ENCODE measurements around the gene SRF.

SRF gene

DNA sequence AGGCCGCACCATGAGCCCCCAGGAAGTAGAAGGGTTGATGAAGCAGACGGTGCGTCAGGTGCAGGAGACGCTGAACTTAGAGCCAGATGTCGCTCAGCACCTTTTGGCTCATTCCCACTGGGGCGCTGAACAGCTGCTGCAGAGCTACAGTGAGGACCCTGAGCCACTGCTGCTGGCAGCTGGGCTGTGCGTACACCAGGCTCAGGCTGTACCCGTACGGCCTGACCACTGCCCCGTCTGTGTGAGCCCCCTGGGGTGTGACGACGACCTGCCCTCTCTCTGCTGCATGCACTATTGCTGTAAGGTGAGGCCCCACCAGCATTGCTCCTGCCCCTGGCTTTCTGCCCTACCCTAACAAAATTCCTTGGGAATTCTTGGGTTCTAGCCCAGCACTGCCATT is 45.1 kb downstream of the SRF start:
- no peak for DNase-seq (ENCODE audit: low read depth)

- DNase-seq (ENCODE audit: low read depth): no peak
Observed at GRCh38 chr6:43217351-43217750, 46.3 kb downstream of the SRF start.

DNA sequence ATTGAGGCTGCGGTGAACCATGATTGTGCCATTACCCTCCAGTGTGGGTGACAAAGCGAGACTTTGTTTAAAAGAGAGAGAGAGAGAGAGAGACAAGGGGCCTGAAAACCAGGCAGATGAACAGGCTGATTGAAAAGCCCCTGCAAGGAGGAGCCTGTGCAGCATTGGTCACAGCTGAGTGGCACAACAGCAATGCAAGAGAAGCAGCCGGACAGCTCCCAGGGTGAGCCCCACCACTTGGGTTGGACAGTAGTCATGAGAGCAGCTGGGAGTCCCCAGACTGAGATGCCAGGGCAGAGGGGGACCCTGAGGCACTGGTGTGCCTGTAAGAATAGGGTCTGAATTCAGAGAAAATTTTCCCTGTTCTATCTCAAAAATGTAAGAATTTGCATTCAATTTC is 48.0 kb downstream of the SRF start:
- DNase-seq (ENCODE audit: low read depth): no peak

GRCh38 chr6:43219814-43220213 is 48.7 kb downstream of the SRF start:
- no peak for DNase-seq (ENCODE audit: low read depth)

DNA sequence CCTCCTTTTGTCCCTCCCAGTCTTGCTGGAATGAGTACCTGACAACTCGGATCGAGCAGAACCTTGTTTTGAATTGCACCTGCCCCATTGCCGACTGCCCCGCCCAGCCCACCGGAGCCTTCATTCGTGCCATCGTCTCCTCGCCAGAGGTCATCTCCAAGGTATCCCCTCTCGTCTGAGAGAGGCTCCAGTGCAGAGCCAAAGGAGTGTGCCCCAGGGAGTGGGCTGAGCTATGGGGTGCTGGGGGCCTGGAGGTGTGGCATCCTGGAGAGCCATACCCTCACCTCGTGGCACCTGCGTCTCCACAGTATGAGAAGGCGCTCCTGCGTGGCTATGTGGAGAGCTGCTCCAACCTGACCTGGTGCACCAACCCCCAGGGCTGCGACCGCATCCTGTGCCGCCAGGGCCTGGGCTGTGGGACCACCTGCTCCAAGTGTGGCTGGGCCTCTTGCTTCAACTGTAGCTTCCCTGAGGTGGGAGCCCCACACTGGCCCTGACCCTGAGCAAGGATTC is 49.4 kb downstream of the SRF start:
- DNase-seq (ENCODE audit: low read depth): no peak

GRCh38 chr6:43221046-43221972 is 50.2 kb downstream of the SRF start:
- DNase-seq (ENCODE audit: low read depth): no peak

DNA sequence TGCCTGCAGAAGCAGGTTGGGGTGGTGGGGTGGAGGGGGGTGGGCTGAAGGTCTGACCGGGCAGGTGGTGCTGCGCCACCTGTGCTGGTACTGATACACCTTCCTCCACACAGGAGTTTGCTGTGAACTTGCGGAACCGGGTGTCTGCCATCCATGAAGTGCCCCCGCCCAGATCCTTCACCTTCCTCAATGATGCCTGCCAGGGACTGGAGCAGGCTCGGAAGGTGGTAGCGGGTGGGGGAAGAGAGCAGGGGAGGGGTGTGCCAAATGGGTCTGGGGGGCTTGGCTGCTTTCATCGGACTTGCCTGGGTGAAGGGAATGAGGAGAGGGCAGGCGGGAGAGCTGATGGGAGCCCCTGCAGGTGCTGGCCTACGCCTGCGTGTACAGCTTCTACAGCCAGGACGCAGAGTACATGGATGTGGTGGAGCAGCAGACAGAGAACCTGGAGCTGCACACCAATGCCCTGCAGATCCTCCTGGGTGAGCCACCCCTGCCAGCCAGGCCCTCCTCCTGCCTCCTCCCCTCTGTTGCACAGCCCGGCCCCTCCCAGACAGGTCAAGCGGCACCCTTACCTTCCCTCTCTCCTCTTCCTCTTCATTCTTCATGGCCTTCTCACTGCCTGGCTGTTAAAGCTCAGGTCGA is 51.5 kb downstream of the SRF start:
- no peak for DNase-seq (ENCODE audit: low read depth)

- no peak for DNase-seq (ENCODE audit: low read depth)
Observed at GRCh38 chr6:43223175-43223574, 52.1 kb downstream of the SRF start.

DNA sequence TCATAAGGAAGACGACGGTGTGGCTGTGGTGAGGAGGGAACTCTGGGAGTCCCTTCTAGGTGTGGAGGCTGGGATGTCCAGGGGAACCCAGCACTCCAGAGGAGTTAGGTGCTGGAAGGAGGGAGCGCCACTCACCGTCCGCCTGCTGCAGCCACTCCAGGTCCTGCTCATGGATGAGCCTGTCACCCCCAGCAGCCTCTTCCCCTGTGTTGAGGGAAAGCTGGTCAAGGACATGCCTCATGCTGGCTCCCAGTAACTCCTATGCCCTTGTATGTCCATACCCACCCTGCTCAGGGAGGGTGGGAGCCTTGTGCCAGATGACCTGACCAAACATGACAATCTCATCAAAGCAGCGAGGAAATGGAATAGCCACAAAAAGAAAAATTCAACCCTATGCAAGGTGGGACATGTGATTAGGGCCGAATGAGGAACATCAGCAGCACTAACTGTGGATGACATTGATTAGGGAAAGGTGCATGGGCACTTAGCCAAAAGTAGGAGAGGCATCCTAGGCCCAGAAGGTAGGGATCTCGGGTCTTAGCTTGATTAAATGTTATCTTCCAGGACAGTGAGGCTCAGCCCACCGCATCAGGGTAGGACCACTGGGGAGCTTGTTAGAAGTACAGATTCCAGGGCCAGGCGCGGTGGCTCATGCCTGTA is 55.3 kb downstream of the SRF start:
- DNase-seq (ENCODE audit: low read depth): no peak

GRCh38 chr6:43228951-43229802 is 58.1 kb downstream of the SRF start, which contains the start of gene DNPH1:
Gene DNPH1 (minus strand): TSS chr6:43229481. CDS start chr6:43229456, 25 bp downstream.
- peak; percentile 75 for DNase-seq (ENCODE audit: low read depth)

- no peak for DNase-seq (ENCODE audit: low read depth)
Observed at GRCh38 chr6:43229803-43230620, 58.9 kb downstream of the SRF start.

DNA sequence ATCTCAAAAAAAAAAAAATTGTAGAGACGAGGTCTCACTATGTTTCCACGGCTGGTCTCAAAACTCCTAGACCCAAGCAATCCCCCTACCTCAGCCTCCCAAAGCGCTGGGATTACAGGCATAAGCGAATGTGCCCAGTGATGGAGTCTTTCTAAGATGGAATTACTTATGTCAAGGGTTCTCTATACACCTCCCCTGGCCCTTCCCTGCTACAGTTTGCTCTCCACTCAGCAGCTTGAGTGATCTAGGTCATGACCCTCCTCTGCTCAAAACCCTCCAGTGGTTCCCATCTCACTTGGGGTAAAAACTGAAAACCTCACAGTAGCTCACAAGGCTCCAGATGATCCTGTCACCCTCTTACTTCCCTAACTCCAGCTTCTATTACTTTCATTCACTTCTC is 60.0 kb downstream of the SRF start:
- no peak for DNase-seq (ENCODE audit: low read depth)

Measured in ELR (cell line).